Measurements from ENCODE around the gene MAP3K10.

The MAP3K10 gene

GRCh38 chr19:40175820-40176219 is 15.4 kb upstream of the MAP3K10 start:
- DNase-seq: no peak

DNA sequence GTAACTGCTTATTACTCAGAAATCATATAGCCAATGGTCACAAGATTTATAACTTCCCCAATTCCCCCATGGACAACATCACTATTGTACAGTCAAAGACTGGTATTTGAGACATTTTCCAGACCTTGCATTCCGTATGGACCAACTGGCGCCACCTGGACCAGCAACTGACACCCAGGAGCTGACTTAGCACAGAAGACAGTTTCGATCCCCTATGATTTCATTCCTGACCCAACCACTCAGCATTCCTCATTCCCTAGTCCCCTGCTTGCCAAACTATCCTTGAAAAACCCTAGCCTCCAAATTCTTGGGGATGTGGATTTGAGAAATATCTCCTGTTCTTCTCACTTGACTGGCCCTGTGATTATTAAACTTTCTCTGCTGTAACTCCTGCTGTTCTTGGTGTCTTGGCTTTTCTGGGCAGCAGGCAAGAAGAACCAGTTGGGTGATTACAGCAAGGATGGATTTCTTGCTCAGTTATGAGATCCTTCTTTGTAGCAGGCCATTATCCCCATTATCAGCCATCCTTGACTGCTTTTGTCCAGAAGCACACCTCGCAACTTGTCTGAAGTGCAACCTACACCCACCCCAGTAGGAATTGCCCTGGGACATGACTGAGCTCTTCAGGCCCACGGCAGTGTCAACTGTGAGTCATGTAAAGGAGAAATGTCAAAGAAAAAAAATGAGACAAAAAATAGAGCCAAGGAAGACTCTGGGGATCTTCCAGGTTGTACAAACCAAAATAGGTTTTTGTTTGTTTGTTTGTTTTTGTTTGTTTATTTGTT is 13.7 kb upstream of the MAP3K10 start:
- no peak for DNase-seq

DNA sequence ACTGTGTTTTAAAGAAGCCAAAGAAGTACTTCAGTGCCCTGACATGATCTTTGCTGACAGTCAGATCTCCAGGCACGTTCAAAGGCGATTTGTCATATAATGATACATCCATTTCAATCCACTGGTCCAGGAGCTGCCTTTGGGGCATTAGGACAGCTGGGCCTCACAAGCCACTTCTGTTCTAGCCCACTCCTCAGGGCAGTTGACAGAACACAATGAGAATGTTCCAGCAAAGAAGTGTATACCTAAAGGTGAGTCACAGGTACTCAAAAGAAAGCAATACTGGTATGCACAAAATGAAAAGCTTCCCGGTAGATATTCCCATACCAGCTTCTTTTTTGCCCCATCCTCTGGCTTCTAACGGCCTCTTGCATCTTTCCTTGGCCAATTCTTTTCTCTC is 12.5 kb upstream of the MAP3K10 start:
- DNase-seq: no peak

GRCh38 chr19:40184273-40184672 is 7.0 kb upstream of the MAP3K10 start:
- no peak for DNase-seq

DNA sequence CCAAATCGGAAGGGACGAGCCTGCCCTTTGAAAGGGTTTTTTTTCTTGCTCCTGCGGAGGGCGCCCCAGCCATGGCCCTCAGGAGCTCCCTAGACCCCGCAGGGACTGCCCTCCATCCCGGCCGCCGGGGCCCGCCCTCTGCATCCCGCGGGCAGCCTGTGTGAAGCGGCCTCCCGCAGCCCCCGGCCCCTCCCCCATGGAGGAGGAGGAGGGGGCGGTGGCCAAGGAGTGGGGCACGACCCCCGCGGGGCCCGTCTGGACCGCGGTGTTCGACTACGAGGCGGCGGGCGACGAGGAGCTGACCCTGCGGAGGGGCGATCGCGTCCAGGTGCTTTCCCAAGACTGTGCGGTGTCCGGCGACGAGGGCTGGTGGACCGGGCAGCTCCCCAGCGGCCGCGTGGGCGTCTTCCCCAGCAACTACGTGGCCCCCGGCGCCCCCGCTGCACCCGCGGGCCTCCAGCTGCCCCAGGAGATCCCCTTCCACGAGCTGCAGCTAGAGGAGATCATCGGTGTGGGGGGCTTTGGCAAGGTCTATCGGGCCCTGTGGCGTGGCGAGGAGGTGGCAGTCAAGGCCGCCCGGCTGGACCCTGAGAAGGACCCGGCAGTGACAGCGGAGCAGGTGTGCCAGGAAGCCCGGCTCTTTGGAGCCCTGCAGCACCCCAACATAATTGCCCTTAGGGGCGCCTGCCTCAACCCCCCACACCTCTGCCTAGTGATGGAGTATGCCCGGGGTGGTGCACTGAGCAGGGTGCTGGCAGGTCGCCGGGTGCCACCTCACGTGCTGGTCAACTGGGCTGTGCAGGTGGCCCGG is 815 bp downstream of the MAP3K10 start:
- peak; percentile 24 for DNase-seq

DNA sequence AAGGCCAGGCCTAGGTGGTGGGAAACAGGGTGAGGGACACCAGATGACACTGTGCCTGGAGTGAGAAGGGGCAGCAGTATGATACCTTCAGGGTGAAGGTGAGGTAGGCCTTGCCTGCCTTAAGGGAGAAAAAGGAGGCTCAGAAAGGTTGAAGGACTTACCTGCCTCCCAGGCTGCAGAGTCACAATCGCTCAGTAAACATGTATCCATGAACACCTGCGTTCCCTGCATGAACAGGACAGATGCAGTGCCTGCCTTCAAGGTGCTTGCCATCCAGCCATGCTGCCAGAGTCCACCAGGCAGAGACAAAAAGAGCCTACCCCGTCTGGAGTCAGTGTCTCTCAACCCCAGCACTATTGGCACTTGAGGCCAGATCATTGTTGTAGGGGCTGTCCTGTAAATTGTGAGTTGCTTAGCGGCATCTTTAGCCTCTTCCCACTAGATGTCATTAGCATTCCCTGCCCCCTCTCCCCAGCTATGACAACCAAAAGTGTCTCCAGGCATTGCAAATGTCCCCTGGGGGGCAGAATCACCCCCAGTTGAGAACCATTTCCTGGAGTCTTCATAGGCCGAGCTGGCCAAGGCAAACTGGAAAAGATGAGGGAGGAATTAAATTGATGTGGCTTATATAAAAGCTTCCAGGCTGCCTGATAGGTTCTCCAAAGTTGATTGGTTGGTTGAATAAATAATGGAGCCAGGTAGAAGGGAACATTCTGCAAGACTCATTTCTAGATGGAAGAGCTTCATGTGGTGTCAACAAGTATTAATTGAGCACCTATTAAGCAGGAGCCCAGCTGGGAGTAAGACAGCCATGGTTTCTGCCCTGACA is 1.7 kb downstream of the MAP3K10 start:
- no peak for DNase-seq

DNA sequence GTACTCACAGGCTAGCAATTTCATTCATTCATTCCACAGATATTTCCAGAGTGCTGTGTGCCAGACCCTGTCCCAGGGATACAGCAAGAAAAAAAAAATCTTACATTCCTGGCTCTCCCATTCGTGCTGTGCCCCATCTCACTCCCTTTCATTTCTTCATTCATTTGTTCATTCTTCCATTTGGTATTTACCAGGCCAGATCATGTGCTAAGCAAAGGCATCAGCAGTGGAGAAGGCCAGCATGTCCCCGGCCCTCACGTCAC is 2.3 kb downstream of the MAP3K10 start:
- no peak for DNase-seq

DNA sequence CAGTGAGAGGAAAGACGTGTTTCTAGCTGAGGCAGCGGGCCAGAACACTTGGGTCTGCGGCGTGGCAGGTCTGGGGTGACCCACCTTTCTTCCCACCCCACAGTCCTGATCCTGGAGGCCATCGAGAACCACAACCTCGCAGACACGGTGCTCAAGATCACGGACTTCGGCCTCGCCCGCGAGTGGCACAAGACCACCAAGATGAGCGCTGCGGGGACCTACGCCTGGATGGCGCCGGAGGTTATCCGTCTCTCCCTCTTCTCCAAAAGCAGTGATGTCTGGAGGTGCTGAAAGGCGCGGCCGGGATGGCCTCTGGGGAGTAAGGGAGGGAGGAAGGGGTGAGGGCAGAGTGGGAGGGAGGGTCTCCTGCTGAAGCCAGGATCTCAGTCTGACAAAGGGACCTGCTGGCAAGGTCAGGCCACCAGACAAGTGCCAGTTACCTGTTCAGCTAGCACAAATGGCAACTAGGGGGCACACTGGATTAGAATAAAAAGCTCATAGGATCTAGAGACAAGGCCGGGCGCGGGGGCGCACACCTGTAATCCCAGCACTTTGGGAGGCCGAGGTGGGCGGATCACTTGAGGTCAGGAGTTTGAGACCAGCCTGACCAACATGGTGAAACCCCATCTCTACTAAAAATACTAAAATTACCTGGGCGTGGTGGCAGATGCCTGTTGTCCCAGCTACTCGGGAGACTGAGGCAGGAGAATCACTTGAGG is 7.2 kb downstream of the MAP3K10 start:
- no peak for DNase-seq

DNA sequence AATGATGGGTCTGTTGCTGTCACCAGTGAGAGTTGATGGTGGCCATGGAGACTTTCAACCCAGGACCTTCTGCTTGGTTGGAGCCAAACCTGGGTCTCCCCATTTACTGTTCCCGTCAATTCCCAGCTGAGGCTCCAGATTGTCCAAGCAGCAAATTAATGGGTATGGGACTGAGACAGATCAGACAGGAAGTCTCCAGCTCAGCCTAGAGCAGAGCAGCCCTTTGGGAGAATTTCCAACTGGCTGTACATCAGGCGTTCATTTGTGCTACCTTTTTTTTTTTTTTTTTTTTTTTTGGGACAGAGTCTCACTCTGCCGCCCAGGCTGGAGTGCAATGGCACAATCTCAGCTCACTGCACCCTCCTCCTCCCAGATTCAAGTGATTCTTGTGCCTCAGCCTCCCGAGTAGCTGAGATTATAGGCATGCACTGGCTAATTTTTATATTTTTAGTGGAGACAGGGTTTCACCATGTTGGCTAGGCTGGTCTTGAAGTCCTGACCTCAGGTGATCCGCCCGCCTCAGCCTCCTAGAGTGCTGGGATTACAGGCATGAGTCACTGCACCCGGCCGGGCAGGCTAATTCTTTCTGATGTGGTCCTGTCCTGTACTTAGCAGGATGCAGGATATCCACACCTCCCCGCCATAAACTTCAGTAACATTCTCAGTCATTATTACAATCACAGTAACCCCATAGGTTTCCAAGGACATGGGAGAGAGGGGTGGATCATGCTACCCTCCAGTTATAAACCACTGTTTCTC is 9.3 kb downstream of the MAP3K10 start:
- no peak for DNase-seq

DNA sequence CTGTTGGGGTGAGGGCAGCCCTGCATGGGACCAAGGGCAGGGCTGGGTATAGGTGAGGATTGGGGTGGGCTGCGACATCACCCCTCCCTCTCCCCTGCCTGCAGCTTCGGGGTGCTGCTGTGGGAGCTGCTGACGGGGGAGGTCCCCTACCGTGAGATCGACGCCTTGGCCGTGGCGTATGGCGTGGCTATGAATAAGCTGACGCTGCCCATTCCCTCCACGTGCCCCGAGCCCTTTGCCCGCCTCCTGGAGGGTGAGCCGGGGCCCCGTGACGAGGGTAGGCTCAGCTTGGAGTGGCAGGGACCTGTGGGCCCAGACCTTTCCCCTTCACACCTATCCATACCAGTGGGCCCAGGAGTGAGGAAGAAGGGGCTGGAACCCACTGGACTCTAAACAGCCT is 13.2 kb downstream of the MAP3K10 start:
- no peak for DNase-seq

DNA sequence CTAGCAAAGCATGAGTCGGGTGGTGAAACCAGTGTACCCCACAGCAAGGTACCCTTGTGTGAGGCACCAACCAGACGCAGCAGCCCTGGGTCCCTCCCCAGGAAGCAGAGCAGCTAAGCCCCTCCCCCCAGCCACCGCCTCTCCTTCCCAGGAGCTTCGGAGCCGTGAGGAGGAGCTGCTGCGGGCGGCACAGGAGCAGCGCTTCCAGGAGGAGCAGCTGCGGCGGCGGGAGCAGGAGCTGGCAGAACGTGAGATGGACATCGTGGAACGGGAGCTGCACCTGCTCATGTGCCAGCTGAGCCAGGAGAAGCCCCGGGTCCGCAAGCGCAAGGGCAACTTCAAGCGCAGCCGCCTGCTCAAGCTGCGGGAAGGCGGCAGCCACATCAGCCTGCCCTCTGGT is 14.5 kb downstream of the MAP3K10 start:
- no peak for DNase-seq

- no peak for DNase-seq
Observed at GRCh38 chr19:40208602-40209001, 17.4 kb downstream of the MAP3K10 start.

- DNase-seq: no peak
Observed at GRCh38 chr19:40210889-40211288, 19.7 kb downstream of the MAP3K10 start.

GRCh38 chr19:40213251-40213829 is 22.1 kb downstream of the MAP3K10 start:
- DNase-seq: no peak

DNA sequence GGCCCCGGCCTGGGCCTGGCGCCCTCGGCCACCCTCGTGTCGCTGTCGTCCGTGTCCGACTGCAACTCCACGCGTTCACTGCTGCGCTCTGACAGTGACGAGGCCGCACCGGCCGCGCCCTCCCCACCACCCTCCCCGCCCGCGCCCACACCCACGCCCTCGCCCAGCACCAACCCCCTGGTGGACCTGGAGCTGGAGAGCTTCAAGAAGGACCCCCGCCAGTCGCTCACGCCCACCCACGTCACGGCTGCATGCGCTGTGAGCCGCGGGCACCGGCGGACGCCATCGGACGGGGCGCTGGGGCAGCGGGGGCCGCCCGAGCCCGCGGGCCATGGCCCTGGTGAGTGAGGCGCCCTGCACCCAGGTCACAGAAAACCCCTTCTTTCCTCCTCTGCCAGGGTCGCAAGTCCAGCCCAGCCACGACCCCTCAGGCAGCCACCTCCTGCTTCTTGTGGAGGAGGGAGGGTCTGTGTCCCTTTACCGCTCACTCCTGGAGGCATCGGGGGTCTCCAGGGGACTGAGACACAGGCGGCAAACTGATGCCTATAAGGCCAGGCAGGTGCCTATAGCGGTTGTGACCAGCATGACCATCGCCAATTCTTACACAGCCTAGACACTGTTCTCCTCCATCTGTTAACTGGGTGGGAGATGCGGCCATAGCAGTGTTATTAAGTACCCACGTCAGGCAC is 22.8 kb downstream of the MAP3K10 start:
- no peak for DNase-seq

GRCh38 chr19:40214936-40215335 is 23.7 kb downstream of the MAP3K10 start:
- DNase-seq: no peak

DNA sequence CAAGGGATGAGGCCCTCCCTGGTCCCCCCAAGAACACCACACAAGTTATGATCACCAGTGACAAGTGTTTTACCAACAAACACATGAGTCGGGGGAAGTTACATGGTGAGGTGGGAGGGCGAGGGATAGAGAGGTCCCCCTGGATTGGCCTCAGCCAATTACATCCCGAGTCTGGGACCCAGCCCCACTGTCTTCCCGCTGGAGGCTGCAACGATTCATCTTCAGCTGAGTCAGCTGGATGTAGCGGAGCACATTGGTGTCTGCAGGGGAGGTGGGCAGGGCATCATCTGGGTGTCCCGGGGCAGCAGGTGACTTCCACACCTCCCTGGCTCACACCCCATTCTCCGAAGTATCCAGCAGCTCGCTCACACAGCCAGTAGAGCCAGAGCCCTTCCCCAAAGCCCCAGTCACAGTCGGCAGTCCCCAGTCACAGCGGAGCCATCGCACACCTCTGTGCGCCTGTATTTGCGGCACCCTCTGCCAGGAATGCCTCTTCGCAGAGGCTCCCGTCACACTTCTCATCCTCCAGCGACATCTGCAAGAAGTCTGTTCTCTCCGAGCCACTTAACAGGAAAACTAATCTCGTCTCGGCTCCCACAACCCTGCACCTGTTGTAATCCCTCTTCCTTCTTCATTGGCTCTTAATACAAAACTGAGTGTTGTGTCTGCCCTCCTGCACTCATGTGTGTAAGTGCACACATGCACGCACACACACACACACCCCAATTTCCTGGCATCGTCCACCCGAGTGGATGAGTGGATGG is 25.0 kb downstream of the MAP3K10 start:
- DNase-seq: no peak

- DNase-seq: no peak
Observed at GRCh38 chr19:40216777-40217026, 25.5 kb downstream of the MAP3K10 start.

DNA sequence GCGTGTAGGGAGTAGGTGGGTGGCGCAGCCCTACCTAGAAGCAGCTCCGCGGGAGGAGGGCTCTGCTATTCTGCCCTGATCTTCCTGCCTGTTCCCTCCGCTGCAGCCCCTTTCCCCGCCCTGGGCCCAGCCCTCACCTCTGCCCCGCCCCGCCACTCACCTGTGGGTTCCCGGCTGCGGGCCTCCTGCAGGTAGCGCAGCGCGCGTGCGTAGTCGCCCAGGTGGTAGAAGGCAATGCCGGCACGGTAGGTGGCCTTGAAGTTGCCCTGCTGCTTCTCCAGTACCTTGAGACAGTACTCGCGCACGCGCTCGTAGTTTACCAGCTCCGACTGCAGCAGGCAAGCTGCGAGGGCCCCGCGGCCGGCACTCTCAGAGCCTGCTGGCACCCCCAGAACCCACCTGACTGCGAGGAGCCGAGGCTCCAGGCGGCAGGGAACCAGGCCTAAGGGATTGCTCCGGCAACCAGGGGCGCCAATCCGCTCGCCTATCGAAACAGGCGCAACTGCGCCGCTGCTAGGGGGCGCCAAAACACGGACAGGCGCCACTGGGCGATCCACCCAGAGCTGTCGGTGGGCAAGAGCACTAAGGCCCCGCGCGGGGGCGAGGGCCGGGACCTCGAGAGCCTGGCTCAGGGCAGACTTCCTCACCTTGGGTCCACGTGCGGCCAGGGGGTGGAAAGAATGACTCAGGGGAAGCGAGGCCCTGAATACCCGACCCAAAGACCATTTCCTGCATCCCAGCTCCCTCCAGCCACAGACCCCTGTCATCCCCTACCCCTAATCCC is 26.0 kb downstream of the MAP3K10 start:
- DNase-seq: no peak
